Measurements from ENCODE around the gene STOML1. TPM values are rescaled to one million over a fixed set of nuclear protein-coding genes. Genes with fewer than 3 reads are reported as not detected.
"Not testable (repeated sequence)": the region's sequence is repeated elsewhere in the genome, so short reads cannot be mapped to it uniquely, and the experiment has no call there.

STOML1 gene
- total RNA-seq, 8 experiments from 2014 or later = 7.7 to 31.4 (median 18.2) TPM

- peaks cover 17 to 26% of the 10 kb centered on the region in 2 donors for H3K4me1 ChIP-seq (replicated peaks in 1 of 2)
- H3K4me3 ChIP-seq = no peak overlapping the region
- WGBS, 10 experiments = 0 to 83% (median 45%) methylated on average over 1 to 5 of the region's 5 CpGs; no CpG with 5 or more reads in 2 of the 10 experiments
- in situ Hi-C loops (cut with MboI; ENCODE audit: low pct_unique_long_range_greater_than_20kb in 2 of 9, low sequenced_read_pairs in 9 of 9, unreplicated experiment in 9 of 9) = no loop called here
- no peak overlapping the region for H3K27ac ChIP-seq
- ATAC-seq (replicated peaks in 6 of 8) = peak in 3 of 8 experiments; percentile 1 to 18 (median 4)
These were observed 10.3 kb downstream of the STOML1 start for GRCh38 chr15:73981761-73982221.

- Histone ChIP-seq H3K27ac (no peak overlapping the region), H3K4me3 (no peak overlapping the region), H3K4me1 (replicated peaks in 1 of 2) (peaks cover 0 to 9% of the 10 kb centered on the region in 2 donors)
- WGBS, 10 experiments = 43 to 100% (median 80%) methylated on average over 1 of the region's 1 CpG; no CpG with 5 or more reads in 1 of the 10 experiments
- no peak for ATAC-seq (replicated peaks in 6 of 8)
- in situ Hi-C loops (cut with MboI; ENCODE audit: low pct_unique_long_range_greater_than_20kb in 2 of 9, low sequenced_read_pairs in 9 of 9, unreplicated experiment in 9 of 9) = no loop called here
These were observed 12.5 kb downstream of the STOML1 start for GRCh38 chr15:73979636-73980035.

- in situ Hi-C loops (cut with MboI; ENCODE audit: low pct_unique_long_range_greater_than_20kb in 2 of 9, low sequenced_read_pairs in 9 of 9, unreplicated experiment in 9 of 9) = no loop called here
- Histone ChIP-seq H3K4me1 (replicated peaks in 1 of 2) (peaks cover 0 to 9% of the 10 kb centered on the region in 2 donors), H3K4me3 (no peak overlapping the region), H3K27ac (no peak overlapping the region)
- no peak for ATAC-seq (replicated peaks in 6 of 8)
- 79 to 100% (median 93%) methylated on average over 1 to 3 of the region's 3 CpGs; no CpG with 5 or more reads in 3 of the 10 experiments for WGBS, 10 experiments
These were observed 13.2 kb downstream of the STOML1 start for GRCh38 chr15:73978896-73979295.

DNA sequence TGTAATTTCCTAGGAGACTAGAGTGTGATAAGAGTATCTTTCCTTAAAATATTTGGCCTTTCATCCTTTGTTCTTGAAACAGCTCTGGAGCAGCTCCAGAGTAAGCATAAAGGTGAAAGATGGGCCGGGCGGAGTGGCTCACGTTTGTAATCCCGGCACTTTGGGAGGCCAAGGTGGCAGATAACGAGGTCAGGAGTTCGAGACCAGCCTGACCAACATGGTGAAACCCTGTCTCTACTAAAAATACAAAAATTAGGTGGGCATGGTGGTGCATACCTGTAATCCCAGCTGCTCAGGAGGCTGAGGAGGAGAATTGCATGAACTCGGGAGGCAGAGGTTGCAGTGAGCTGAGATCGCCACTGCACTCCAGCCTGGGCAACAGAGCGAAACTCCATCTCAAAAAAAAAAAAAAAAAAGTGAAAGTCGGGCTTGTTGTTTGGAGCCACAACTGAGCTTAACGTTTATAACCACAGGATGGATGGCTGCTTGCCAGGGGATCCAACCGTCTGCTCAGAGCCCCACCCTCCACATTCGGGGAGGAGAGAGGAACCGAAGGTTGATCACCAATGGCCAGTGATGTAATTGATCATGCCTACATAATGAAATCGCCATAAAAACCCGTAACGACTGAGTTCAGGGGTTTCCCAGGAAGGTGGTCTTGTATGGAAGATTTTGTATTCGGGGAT, 16.5 kb downstream of the STOML1 start:
- ATAC-seq (replicated peaks in 6 of 8) = peak in 2 of 8 experiments; percentile 14 to 30
- H3K4me3 ChIP-seq; in situ Hi-C loops (cut with MboI; ENCODE audit: low pct_unique_long_range_greater_than_20kb in 2 of 9, low sequenced_read_pairs in 9 of 9, unreplicated experiment in 9 of 9); H3K27ac ChIP-seq; H3K4me1 ChIP-seq (replicated peaks in 1 of 2): not testable (repeated sequence)
- WGBS, 10 experiments = 0 to 80% (median 62%) methylated on average over 1 to 14 of the region's 18 CpGs

DNA sequence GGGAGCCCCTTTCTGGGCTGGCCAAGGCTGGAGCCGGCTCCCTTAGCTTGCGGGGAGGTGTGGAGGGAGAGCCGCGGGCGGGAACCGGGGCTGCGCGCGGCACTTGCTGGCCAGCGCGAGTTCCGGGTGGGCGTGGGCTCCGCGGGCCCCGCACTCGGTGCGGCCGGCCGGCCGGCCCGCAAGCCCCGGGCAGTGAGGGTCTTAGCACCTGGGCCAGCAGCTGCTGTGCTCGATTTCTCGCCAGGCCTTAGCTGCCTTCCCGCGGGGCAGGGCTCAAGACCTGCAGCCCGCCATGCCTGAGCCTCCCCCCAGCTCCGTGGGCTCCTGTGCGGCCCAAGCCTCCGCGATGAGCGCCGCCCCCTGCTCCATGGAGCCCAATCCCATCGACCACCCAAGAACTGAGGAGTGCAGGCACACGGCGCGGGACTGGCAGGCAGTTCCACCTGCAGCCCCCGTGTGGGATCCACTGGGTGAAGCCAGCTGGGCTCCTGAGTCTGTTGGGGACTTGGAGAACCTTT, 18.4 kb downstream of the STOML1 start:
- H3K4me3 ChIP-seq; H3K4me1 ChIP-seq (replicated peaks in 1 of 2); H3K27ac ChIP-seq; ATAC-seq (replicated peaks in 6 of 8): not testable (repeated sequence)
- in situ Hi-C loops (cut with MboI; ENCODE audit: low pct_unique_long_range_greater_than_20kb in 2 of 9, low sequenced_read_pairs in 9 of 9, unreplicated experiment in 9 of 9) = loop anchor here in 2 of 9 experiments (25.0 kb wide), 2 partner anchors 339 to 364 kb away; no protein-coding TSS in a partner anchor
- 96 to 100% (median 99%) methylated on average over 3 to 18 of the region's 39 CpGs; no CpG with 5 or more reads in 6 of the 10 experiments for WGBS, 10 experiments

GRCh38 chr15:73972984-73973682, 19.0 kb downstream of the STOML1 start:
- in situ Hi-C loops (cut with MboI; ENCODE audit: low pct_unique_long_range_greater_than_20kb in 2 of 9, low sequenced_read_pairs in 9 of 9, unreplicated experiment in 9 of 9) = loop anchor here in 2 of 9 experiments (25.0 kb wide), 2 partner anchors 339 to 364 kb away; no protein-coding TSS in a partner anchor
- WGBS, 10 experiments = 0% methylated on average over 1 to 5 of the region's 26 CpGs; no CpG with 5 or more reads in 8 of the 10 experiments
- no peaks in the 10 kb centered on the region for H3K4me1 ChIP-seq (replicated peaks in 1 of 2)
- ATAC-seq (replicated peaks in 6 of 8) = peak; percentile 91 to 98 (median 93)
- H3K27ac ChIP-seq = no peak overlapping the region
- no peak overlapping the region for H3K4me3 ChIP-seq

DNA sequence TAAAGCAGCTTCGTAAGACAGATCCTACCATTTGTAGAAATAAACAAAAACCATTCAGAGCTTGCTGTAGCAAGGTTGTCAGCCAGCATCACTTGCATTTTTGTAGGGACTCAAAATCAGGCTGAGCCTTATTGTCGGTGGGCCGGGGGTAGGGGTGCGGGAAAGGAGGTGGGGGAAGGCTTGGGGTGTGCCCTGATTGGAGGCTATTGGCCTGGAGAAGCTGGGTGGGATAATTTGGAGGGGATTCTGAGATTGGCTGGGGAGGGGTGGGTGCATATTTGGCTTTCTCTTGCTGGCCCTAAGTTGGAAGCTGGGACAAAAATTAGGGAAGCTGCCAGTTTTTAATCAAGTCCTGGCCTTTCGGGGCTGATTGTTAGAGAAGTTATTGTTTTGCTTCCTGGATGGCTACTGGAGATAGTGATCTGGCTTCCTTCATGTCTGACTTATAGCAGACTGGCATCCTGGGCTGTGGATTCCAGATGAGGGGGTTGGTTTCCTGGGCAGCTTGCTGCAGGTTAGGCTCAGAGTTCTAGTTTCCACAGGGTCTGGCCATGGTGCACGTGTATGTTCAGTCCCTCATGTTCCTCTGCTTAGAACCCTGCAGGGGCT, 22.8 kb downstream of the STOML1 start:
- no peak for ATAC-seq (replicated peaks in 6 of 8)
- Histone ChIP-seq H3K4me1 (replicated peaks in 1 of 2) (peaks cover 13 to 16% of the 10 kb centered on the region in 2 donors), H3K4me3 (no peak overlapping the region), H3K27ac (no peak overlapping the region)
- in situ Hi-C loops (cut with MboI; ENCODE audit: low pct_unique_long_range_greater_than_20kb in 2 of 9, low sequenced_read_pairs in 9 of 9, unreplicated experiment in 9 of 9) = loop anchor here in 2 of 9 experiments (25.0 kb wide), 2 partner anchors 343 to 368 kb away; no protein-coding TSS in a partner anchor
- WGBS, 10 experiments = 50 to 92% (median 72%) methylated on average over 1 to 3 of the region's 6 CpGs; no CpG with 5 or more reads in 4 of the 10 experiments

- in situ Hi-C loops (cut with MboI; ENCODE audit: low pct_unique_long_range_greater_than_20kb in 2 of 9, low sequenced_read_pairs in 9 of 9, unreplicated experiment in 9 of 9) = loop anchor here in 2 of 9 experiments (25.0 kb wide), 2 partner anchors 344 to 369 kb away; no protein-coding TSS in a partner anchor
- Histone ChIP-seq H3K27ac (no peak overlapping the region), H3K4me1 (replicated peaks in 1 of 2) (peaks cover 13 to 16% of the 10 kb centered on the region in 2 donors), H3K4me3 (no peak overlapping the region)
- 84 to 100% (median 93%) methylated on average over 1 to 3 of the region's 3 CpGs; no CpG with 5 or more reads in 3 of the 10 experiments for WGBS, 10 experiments
- ATAC-seq (replicated peaks in 6 of 8) = no peak
These were observed 23.6 kb downstream of the STOML1 start for GRCh38 chr15:73968461-73968860.

DNA sequence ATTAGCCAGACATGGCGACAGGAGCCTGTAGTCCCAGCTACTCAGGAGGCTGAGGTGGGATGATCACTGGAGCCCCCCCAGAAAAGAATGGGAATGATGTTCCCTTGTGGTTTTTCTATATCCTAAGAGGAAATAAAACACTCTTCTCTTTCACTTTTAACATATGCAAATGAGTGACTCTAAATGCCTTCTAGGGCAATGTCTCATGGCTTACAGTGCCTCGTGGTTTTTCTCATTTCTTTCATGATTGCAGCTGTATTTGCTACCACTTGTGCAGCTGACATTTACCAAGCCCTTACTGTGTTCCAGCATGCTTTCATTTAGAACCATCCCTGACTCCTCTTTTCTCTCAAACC, 26.4 kb downstream of the STOML1 start:
- in situ Hi-C loops (cut with MboI; ENCODE audit: low pct_unique_long_range_greater_than_20kb in 2 of 9, low sequenced_read_pairs in 9 of 9, unreplicated experiment in 9 of 9) = loop anchor here in 2 of 9 experiments (25.0 kb wide), 2 partner anchors 347 to 372 kb away; no protein-coding TSS in a partner anchor
- Histone ChIP-seq H3K27ac (peak overlapping the region in 1 of 2 donors; percentile 12), H3K4me1 (replicated peaks in 1 of 2) (peaks cover 13 to 16% of the 10 kb centered on the region in 2 donors), H3K4me3 (no peak overlapping the region)
- WGBS, 10 experiments = 0 to 100% (median 33%) methylated on average over 1 to 2 of the region's 2 CpGs; no CpG with 5 or more reads in 1 of the 10 experiments
- peak in 5 of 8 experiments; percentile 35 to 66 (median 49) for ATAC-seq (replicated peaks in 6 of 8)

DNA sequence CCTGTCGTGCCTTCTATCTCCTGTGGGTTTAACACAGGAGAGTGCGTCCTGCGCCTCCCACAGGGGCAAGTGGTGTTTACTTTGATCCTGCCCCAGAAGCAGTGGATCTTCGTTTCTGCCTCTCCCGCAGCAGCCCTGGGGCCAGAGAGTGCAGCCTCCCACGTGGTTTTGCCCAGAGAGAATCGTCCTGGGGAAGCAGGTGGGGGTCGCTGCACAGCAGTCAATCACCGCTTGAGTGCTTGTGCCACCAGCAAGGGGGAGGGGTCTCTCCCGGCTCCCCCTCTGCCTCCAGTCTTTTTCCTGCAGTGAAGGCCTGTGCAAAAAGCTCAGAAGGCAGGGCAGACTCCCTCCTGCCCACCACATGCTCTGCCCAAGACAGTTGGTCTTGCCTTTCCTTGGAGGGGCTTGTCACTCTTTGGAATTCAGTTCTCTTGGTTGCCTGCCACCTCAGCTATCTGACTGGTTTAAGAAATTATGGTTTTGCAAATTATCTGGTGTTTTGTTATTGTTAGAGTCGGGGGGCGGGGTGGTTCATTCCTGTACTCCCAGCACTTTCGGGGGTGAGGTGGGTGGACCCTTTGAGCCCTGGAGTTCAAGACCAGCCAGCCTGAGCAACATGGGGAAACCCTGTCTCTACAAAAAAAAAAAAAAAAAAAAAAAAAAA, 26.9 kb downstream of the STOML1 start:
- peak; percentile 7 to 91 (median 78) for ATAC-seq (replicated peaks in 6 of 8)
- WGBS, 10 experiments = 13 to 34% (median 27%) methylated on average over 1 to 5 of the region's 13 CpGs; no CpG with 5 or more reads in 6 of the 10 experiments

GRCh38 chr15:73964736-73965093, 27.4 kb downstream of the STOML1 start:
- 0 to 60% (median 17%) methylated on average over 1 to 4 of the region's 11 CpGs; no CpG with 5 or more reads in 5 of the 10 experiments for WGBS, 10 experiments
- Histone ChIP-seq H3K4me3 (no peak overlapping the region), H3K4me1 (replicated peaks in 1 of 2) (peaks cover 13 to 16% of the 10 kb centered on the region in 2 donors), H3K27ac (peak overlapping the region; percentile 1 to 13)
- ATAC-seq (replicated peaks in 6 of 8) = peak; percentile 57 to 98 (median 71)
- in situ Hi-C loops (cut with MboI; ENCODE audit: low pct_unique_long_range_greater_than_20kb in 2 of 9, low sequenced_read_pairs in 9 of 9, unreplicated experiment in 9 of 9) = loop anchor here in 2 of 9 experiments (25.0 kb wide), 2 partner anchors 348 to 373 kb away; no protein-coding TSS in a partner anchor

More for the DNA sequence above, 26.9 kb downstream of the STOML1 start:
- in situ Hi-C loops (cut with MboI; ENCODE audit: low pct_unique_long_range_greater_than_20kb in 2 of 9, low sequenced_read_pairs in 9 of 9, unreplicated experiment in 9 of 9) = loop anchor here in 2 of 9 experiments (25.0 kb wide), 2 partner anchors 347 to 372 kb away; no protein-coding TSS in a partner anchor
- no peak overlapping the region for H3K4me3 ChIP-seq
- peaks cover 13 to 16% of the 10 kb centered on the region in 2 donors for H3K4me1 ChIP-seq (replicated peaks in 1 of 2)
- H3K27ac ChIP-seq = peak overlapping the region; percentile 1 to 42

GRCh38 chr15:73962433-73962832, 29.7 kb downstream of the STOML1 start:
- in situ Hi-C loops (cut with MboI; ENCODE audit: low pct_unique_long_range_greater_than_20kb in 2 of 9, low sequenced_read_pairs in 9 of 9, unreplicated experiment in 9 of 9) = loop anchor here in 2 of 9 experiments (25.0 kb wide), 2 partner anchors 350 to 375 kb away; no protein-coding TSS in a partner anchor
- ATAC-seq (replicated peaks in 6 of 8) = no peak

More at GRCh38 chr15:73962433-73962832, 29.7 kb downstream of the STOML1 start:
- H3K4me1 ChIP-seq (replicated peaks in 1 of 2) = peaks cover 17 to 22% of the 10 kb centered on the region in 2 donors
- no peak overlapping the region for H3K4me3 ChIP-seq
- 20 to 76% (median 50%) methylated on average over 1 to 5 of the region's 5 CpGs for WGBS, 10 experiments
- H3K27ac ChIP-seq = no peak overlapping the region
